ENCODE results near the gene RXRA.

GRCh38 chr9:134344068-134344799, 18.0 kb downstream of the RXRA start:
- TF ChIP-seq EZH2 (IDR thresholded peaks at IDR 0.05; ENCODE audit: borderline replicate concordance, control insufficient read depth, low read depth, low read length) = no peak
- TF ChIP-seq CTCF (IDR thresholded peaks at IDR 0.05 in 2 of 3, conservative IDR thresholded peaks at IDR 0.05 in 1 of 3; ENCODE audit: control insufficient read depth in 2 of 3, extremely low read depth in 1 of 3, insufficient read depth in 1 of 3, low read depth in 3 of 3, low read length in 3 of 3) = no peak
- TF ChIP-seq EED (IDR thresholded peaks at IDR 0.05; ENCODE audit: low read depth) = no peak
- TF ChIP-seq POLR2AphosphoS5 (IDR thresholded peaks at IDR 0.05; ENCODE audit: low read length) = no peak
- no peak for TF ChIP-seq NR2F1 (conservative IDR thresholded peaks at IDR 0.05)
- TF ChIP-seq YY1 (IDR thresholded peaks at IDR 0.05; ENCODE audit: low read depth, low read length) = no peak
- TF ChIP-seq ELK1 (IDR thresholded peaks at IDR 0.05; ENCODE audit: low read depth, low read length) = no peak
- no peak for TF ChIP-seq BHLHE40 (IDR thresholded peaks at IDR 0.05; ENCODE audit: borderline replicate concordance in 1 of 2, low read depth in 2 of 2, low read length in 1 of 2)
- TF ChIP-seq NFIC (IDR thresholded peaks at IDR 0.05; ENCODE audit: low read depth, low read length) = no peak
- no peak for TF ChIP-seq POLR2A (IDR thresholded peaks at IDR 0.05; ENCODE audit: low read depth, low read length)
- TF ChIP-seq ZBTB33 (IDR thresholded peaks at IDR 0.05) = no peak

All from GM12878 (cell line).